Right renal cortex interstitium (tissue), 3 donors: Measurements from ENCODE around the gene SURF2. TPM values are rescaled to one million over a fixed set of nuclear protein-coding genes. Genes with fewer than 3 reads are reported as not detected.

ENCODE experiments used
- DNase-seq, 3 donors: peaks; one replicate each; pipeline ENCODE4 v3.0.0-alpha.2; 2013; ENCODE audit warnings: low read depth in 3 of 3, low spot score in 2 of 3
- polyA plus RNA-seq, 3 donors: library from polyadenylated mRNA; unstranded; fragments of 120-200 nt; gene quantifications; one replicate each; pipeline ENCODE4 v1.2.1, GENCODE V29; 2013; ENCODE audit not compliant: insufficient read length in 3 of 3

SURF2 gene
- polyA plus RNA-seq, 3 donors: 20.6 to 25.1 (median 23.0) TPM

DNA sequence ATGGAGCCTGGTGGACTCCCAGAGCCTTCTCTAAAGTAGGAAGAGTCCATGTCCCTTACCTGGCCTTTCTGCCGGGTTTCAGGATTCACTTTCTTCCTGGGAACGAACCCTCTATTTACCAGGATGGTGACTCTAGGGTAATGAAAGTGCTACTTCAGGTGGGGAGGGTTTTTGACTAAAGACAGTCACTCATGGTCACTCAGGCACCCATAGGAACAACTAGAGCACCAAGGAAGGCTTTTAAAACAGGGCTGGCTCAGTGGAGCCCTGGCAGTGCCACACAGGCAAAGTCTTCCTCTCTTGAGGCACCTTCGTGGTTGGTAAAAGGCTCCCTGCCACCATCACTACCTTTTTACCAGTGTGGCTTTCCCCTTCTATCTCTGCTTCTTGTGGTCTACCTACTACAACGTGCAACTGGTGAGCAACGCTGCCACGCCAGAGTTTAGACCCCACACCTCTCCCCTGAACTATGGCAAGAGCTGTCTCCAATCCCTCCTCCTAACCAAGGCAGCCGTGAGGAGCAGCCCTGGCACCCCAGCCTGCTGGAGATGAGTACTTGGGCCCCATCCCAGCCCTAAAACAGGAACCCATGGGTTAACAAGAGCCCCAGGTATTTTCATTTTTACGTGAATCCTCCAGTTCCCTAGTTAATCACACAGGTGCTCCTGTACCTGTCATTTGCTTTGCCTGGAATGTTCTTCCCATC is 3.6 kb upstream of the SURF2 start:
- DNase-seq: no peak

GRCh38 chr9:133353548-133353947 is 2.8 kb upstream of the SURF2 start:
- DNase-seq: no peak

- no peak for DNase-seq
Observed at GRCh38 chr9:133354766-133355165, 1.6 kb upstream of the SURF2 start.

GRCh38 chr9:133355881-133356357 is 431 bp upstream of the SURF2 start:
- DNase-seq: no peak

- DNase-seq: no peak
Observed at GRCh38 chr9:133357656-133358055, 1.3 kb downstream of the SURF2 start.

DNA sequence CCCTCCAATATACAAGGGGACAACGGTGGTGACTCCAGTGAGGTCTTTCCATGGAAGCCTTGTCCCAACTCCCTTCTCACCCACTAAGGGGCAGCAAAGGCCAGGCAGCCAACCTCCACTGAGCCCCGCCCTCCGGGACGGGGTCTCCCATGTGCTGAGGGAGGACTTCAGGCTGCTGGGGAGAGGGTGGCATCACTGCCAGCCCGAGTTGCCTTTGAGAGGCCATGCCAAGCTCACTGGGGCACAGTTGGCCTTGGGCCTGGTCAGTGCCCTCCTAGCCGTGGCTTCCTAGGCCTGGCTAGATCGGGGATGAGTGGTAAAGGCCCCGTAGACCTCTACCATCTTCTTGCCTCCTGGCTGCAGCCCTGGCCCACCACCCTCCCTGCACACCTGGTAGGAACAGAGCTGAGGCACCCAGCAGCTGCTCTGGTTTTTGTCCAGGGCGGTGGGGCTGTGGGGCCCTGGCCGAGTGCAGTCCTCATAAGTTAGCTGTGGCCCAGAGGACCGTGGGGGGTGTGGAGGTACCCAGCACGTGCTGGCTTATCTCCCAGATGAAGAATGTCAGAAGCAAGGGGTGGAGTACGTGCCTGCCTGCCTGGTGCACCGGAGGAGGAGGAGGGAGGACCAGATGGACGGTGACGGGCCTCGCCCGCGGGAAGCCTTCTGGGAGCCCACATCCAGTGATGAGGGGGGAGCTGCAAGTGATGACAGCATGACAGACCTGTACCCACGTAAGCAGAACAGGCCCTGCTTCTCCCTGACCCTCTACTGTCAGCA is 3.2 kb downstream of the SURF2 start:
- no peak for DNase-seq

DNA sequence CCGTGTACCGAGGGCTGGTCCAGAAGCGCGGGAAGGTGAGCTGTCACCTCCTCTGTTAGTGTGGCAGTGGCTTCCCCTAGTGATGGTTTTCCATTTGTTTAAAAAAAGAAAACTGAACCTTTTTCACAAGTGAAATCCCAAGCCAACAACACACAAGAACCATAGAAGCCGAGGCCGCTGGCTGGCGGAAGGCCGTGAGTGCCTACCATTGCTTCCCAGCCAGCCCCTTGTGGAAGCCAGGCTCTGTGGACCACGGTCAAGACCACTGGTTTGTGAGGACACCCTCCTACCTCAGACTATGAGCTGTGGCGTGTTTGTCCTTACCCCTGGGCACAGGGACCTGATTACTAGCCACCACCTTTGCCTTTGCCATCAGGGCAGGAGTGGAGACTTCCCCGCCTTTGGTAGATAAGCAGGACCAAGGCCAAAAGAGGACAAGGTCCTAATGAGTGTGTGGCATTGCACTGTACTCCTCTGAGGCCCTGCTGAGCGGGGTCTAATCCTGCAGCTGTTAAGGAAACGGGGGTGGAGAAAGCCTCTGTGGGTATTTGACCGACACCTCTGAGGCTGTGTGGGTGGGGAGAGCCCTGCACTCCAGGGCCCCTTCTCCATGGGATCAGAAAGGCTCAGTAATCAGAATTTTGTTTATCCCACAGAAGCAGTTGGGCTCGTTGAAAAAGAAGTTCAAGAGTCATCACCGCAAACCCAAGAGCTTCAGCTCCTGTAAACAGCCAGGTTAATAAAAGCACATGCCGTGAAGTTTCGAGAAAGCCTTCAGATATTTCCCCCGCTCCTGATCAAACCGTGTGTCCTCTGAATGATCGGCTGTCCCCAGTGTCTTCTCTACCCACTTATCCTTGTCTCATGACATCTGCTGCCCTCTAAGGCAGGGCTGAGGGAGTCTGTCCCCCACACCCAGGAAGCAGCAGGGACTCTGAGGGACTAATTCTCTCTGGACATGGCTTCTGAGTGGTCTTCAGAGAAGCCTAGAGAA is 4.3 kb downstream of the SURF2 start:
- DNase-seq: no peak

DNA sequence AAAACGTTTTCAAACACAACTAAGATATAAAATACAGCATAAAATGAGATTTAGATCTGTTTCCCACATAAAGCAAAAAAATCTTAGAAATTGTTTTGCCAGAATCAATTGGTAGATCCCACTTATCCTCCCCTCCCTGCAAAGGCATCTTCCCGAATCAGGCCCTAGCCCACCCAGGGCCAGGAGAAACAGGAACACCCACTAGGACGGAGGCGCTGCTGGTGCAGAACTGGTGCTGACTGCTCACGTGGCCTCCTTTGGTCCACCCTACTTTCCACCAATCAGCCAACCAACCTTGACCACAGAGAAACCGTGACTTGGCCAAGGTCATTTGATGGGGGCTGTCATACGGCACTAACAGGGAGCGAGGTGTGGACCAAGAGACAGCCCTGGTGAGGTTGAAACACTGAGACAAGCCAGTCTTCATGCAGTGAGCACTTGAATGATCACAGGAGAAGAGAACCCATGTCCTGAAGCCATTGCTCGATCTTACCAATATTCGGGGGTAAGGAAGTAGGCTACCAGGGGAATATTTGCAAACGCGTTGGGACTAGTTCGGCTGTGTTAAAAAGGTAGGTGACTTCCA is 5.2 kb downstream of the SURF2 start:
- no peak for DNase-seq

- no peak for DNase-seq
Observed at GRCh38 chr9:133362359-133363044, 6.2 kb downstream of the SURF2 start.

GRCh38 chr9:133366435-133366834 is 10.1 kb downstream of the SURF2 start:
- DNase-seq: no peak

- no peak for DNase-seq
Observed at GRCh38 chr9:133367221-133367620, 10.9 kb downstream of the SURF2 start.

DNA sequence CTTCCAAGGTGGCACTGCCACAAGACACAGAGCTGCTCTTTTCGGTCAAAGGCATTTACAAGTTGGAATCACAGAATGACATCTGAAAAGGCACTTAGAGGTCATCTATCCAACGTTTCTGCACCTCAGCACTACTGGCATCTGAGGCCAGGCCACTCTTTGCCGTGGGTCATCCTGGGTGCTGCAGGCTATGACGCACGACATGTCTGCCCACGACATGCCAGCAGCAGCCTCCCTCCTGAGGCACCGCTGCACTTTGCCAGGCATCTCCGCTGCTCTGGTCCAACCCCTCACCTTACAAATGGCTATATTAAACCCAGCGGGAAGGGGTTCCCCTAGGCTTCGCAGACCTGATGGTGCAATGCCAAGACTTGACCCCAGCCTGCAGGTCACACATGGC is 11.4 kb downstream of the SURF2 start:
- DNase-seq: no peak

DNA sequence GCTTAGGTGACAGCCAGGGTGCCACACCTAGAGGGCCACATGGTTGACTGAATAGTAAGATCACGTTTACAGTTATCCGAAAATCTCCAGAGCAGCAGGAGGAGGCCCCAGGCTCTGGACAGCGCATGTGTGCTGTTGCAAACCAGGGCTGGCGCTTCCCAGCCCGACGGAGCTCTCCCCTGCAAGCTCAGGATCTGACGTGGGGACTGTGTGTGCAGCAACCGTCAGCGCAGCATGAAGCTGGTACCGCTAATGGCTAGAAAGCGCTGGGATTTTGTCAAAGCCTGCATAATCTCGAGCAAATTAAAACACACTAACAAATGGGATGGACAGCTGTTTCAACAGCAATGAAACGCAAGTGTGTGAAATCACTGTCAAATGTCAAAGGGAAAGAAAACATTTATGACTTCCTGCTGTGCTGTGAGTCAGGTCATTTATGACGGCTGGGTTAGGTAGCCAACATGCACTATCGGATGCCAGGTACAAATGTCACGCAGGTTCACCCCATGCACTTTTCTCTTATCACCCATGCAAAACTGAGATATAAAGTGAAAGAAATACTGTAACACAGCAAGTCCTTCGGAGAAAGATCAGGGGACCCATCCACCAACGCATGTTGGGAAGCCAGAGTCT is 12.0 kb downstream of the SURF2 start:
- no peak for DNase-seq

DNA sequence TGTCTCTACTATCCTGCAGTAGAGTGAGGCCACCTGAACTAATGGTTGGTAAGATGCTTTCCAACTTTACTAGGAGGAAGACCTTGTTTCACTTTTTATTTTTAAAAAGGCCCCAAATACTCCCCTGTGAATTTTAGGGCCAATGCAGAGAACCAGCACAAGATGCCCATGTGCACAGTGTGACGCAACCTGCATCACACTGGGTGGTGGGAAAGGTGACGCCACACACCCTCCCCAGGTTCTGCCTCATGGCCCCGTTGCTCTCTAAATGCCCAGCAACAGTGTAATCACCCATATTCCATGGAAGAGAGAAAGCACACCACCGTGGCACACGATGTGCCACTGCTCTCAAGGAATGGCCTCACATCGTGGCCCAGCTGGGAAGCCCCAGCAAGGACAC is 13.1 kb downstream of the SURF2 start:
- DNase-seq: no peak

DNA sequence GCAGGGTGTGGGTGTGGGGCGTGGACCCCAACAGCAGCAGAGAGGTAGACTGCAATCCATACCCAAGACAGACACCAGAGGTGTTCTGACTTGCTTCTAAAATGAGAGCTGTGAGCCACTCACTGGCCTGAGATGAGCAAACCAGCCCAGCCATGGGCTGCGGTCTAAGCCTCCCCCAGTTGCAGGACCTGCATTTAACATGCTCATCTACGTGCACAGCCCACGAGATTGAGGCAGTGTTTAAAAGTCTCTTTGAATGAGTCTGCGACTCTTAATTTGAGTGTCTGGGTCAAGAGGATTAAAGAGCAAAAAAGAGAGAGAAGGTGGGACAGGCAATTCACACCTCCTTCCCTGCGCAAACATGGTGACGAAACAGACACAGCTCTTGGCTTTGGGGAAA is 13.6 kb downstream of the SURF2 start:
- DNase-seq: no peak

- DNase-seq: no peak
Observed at GRCh38 chr9:133370685-133371084, 14.3 kb downstream of the SURF2 start.

GRCh38 chr9:133371261-133371711 is 14.9 kb downstream of the SURF2 start:
- no peak for DNase-seq

GRCh38 chr9:133372144-133372543 is 15.8 kb downstream of the SURF2 start:
- DNase-seq: no peak

GRCh38 chr9:133374612-133375115 is 18.3 kb downstream of the SURF2 start:
- DNase-seq: no peak
